ENCODE results near the gene TTC14. TPM values are rescaled to one million over a fixed set of nuclear protein-coding genes. Genes with fewer than 3 reads are reported as not detected.

Gene TTC14
- total RNA-seq, 2 donors from 2014 or later = 71.3 to 82.7 TPM

DNA sequence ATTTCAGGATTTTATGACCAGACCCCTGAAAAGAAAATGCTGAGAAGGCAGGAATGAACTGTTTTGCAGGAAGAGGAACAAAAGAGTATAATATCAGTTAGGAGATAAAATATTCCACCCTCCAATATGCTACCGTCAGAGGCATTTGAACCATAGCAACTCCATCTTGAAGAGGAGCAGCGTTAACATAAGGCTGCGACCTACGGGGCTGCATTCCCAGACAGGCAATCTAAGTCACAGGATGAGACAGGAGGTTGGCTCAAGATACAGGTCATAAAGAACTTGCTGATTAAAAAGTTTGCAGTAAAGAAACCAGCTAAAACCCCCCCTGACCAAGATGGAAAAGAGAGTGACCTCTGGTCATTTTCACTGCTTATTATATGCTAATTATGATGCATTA, 54.4 kb downstream of the TTC14 start:
- no peak for ATAC-seq

GRCh38 chr3:180657094-180657493, 55.1 kb downstream of the TTC14 start:
- no peak for ATAC-seq
- no peak overlapping the region for H3K27ac Mint-ChIP-seq

More for the DNA sequence above, 54.4 kb downstream of the TTC14 start:
- no peaks in the 10 kb centered on the region for H3K9me3 ChIP-seq (ENCODE audit: control insufficient read depth, low read length, poor library complexity, severe bottlenecking)
- peaks cover 56% of the 10 kb centered on the region for H3K27me3 Mint-ChIP-seq
- DNase-seq = no peak
- H3K4me1 Mint-ChIP-seq = no peaks in the 10 kb centered on the region
- no peak overlapping the region for H3K27ac Mint-ChIP-seq
- H3K36me3 Mint-ChIP-seq (ENCODE audit: low read depth) = no peaks in the 10 kb centered on the region
- H3K4me3 Mint-ChIP-seq = no peak overlapping the region

More at GRCh38 chr3:180657094-180657493, 55.1 kb downstream of the TTC14 start:
- DNase-seq = no peak
- Mint-ChIP-seq H3K4me1 (no peaks in the 10 kb centered on the region), H3K27me3 (peaks cover 56% of the 10 kb centered on the region), H3K36me3 (ENCODE audit: low read depth) (no peaks in the 10 kb centered on the region), H3K4me3 (no peak overlapping the region)
- no peaks in the 10 kb centered on the region for H3K9me3 ChIP-seq (ENCODE audit: control insufficient read depth, low read length, poor library complexity, severe bottlenecking)

Other genes starting within 250 kb of the TTC14 start
- gene CCDC39, start 77.3 kb downstream of the TTC14 start, total RNA-seq = not detected

Data from T-helper 17 cell (primary cell).